Sigmoid colon (tissue), 7 donors: Measurements from ENCODE around the gene SMIM14. TPM values are rescaled to one million over a fixed set of nuclear protein-coding genes. Genes with fewer than 3 reads are reported as not detected.

ENCODE experiments used
- DNase-seq: peaks from one replicate; pipeline ENCODE4 v3.0.0-alpha.2; 2019
- H3K27ac ChIP-seq, 4 donors: fragments of 200-600 bp; sonication (generic); one replicate each; pipeline ENCODE4 v1.5.1; 2016 to 2019; ENCODE audit warnings: mild to moderate bottlenecking in 1 of 4
- H3K27me3 ChIP-seq, 3 donors: fragments of 200-600 bp; sonication (generic); one replicate each; pipeline ENCODE4 v1.5.1; 2019; ENCODE audit warnings: mild to moderate bottlenecking in 1 of 3
- H3K36me3 ChIP-seq, 4 donors: fragments of 200-600 bp; sonication (generic); one replicate each; pipeline ENCODE4 v1.5.1; 2016 to 2019
- H3K4me1 ChIP-seq, 4 donors: fragments of 200-600 bp; sonication (generic); one replicate each; pipeline ENCODE4 v1.5.1; 2017 to 2019
- H3K4me3 ChIP-seq, 4 donors: fragments of 200-600 bp; sonication (generic); one replicate each; pipeline ENCODE4 v1.5.1; 2017 to 2019; ENCODE audit warnings: mild to moderate bottlenecking in 2 of 4, moderate library complexity in 1 of 4
- H3K9me3 ChIP-seq, 4 donors: fragments of 200-600 bp in 3 of 4; sonication (generic) in 3 of 4; one replicate each; pipeline versions ENCODE4 v1.5.1 to v1.6.1; 2013 to 2019
- CTCF ChIP-seq, 4 experiments: fragments of 450-650 bp in 3 of 4; fragments of 200-600 bp in 1 of 4; IDR thresholded peaks; one replicate each; pipeline ENCODE4 v1.5.1; 2016 to 2019; ENCODE audit warnings: antibody characterized with exemption in 4 of 4, mild to moderate bottlenecking in 3 of 4, moderate library complexity in 2 of 4
- EP300 ChIP-seq, 4 donors: sonication (generic); formaldehyde crosslinking; IDR thresholded peaks; one replicate each; pipeline ENCODE4 v1.6.1; 2017; ENCODE audit warnings: antibody characterized with exemption in 4 of 4
- POLR2A ChIP-seq, 2 donors: fragments of 450-650 bp; IDR thresholded peaks; one replicate each; pipeline ENCODE4 v1.6.1; 2016; ENCODE audit warnings: antibody characterized with exemption in 2 of 2, mild to moderate bottlenecking in 2 of 2, moderate library complexity in 2 of 2
- POLR2AphosphoS5 ChIP-seq, 4 donors: sonication (generic); formaldehyde crosslinking; IDR thresholded peaks; one replicate each; pipeline ENCODE4 v1.6.1; 2017; ENCODE audit warnings: antibody characterized with exemption in 4 of 4
- WGBS, 2 donors: extraction: QIAGEN DNeasy Blood & Tissue Kit; methylation state at CpG; one replicate each; pipeline ENCODE4 v1.1.7; 2013; 5-methylcytosine and 5-hydroxymethylcytosine counted together
- intact Hi-C: fragments of 100-400 bp; cut with DNase I; formaldehyde crosslinking; loops from one replicate; pipeline ENCODE4 v1.15.1; 2023
- polyA plus RNA-seq, 3 donors: library from polyadenylated mRNA; stranded (reverse); fragments of 200-250 nt; gene quantifications; one replicate each; pipeline ENCODE4 v1.2.3, GENCODE V29; 2013
- total RNA-seq, 4 donors: library from RNA; depleted of rRNA; stranded (reverse); fragments of >200 nt; gene quantifications; one replicate each; pipeline ENCODE4 v1.1.0, GENCODE V29; 2016
- donor health status: healthy with polysubstance abuse.
- donor health status: Bipolar disorder and iron deficiency.
- donor health status: healthy.

Gene SMIM14
- total and polyA plus RNA-seq, 7 donors, result 16.6 to 341 (median 33.9) TPM

- Histone ChIP-seq H3K9me3 (no peaks in the 10 kb centered on the region), H3K36me3 (no peaks in the 10 kb centered on the region), H3K27ac (no peak overlapping the region), H3K27me3 (no peaks in the 10 kb centered on the region), H3K4me3 (no peak overlapping the region), H3K4me1 (no peaks in the 10 kb centered on the region)
- TF ChIP-seq CTCF (IDR thresholded peaks at IDR 0.05), result no peak
- TF ChIP-seq POLR2A (IDR thresholded peaks at IDR 0.05), result no peak
- no peak for TF ChIP-seq POLR2AphosphoS5 (IDR thresholded peaks at IDR 0.05)
- TF ChIP-seq EP300 (IDR thresholded peaks at IDR 0.05), result no peak
- intact Hi-C loops, result no loop called here
- 83 to 89% methylated on average over 2 of the region's 2 CpGs for WGBS, 2 donors
- no peak for DNase-seq
Measured at GRCh38 chr4:39668887-39669286, 30.2 kb upstream of the SMIM14 start.

GRCh38 chr4:39667706-39668105 lies 29.0 kb upstream of the SMIM14 start:
- DNase-seq, result no peak
- H3K27me3 ChIP-seq, result no peaks in the 10 kb centered on the region
- H3K9me3 ChIP-seq, result no peaks in the 10 kb centered on the region
- intact Hi-C loops, result no loop called here
- H3K4me1 ChIP-seq, result no peaks in the 10 kb centered on the region
- 49 to 72% methylated on average over 1 of the region's 1 CpG for WGBS, 2 donors
- H3K4me3 ChIP-seq, result no peak overlapping the region
- H3K27ac ChIP-seq, result no peak overlapping the region
- no peaks in the 10 kb centered on the region for H3K36me3 ChIP-seq
- no peak for TF ChIP-seq EP300 (IDR thresholded peaks at IDR 0.05)
- no peak for TF ChIP-seq POLR2A (IDR thresholded peaks at IDR 0.05)
- no peak for TF ChIP-seq CTCF (IDR thresholded peaks at IDR 0.05)
- TF ChIP-seq POLR2AphosphoS5 (IDR thresholded peaks at IDR 0.05), result no peak

GRCh38 chr4:39664828-39665731 lies 26.4 kb upstream of the SMIM14 start:
- Histone ChIP-seq H3K36me3 (no peaks in the 10 kb centered on the region), H3K9me3 (no peaks in the 10 kb centered on the region), H3K4me1 (no peaks in the 10 kb centered on the region), H3K4me3 (no peak overlapping the region), H3K27ac (no peak overlapping the region), H3K27me3 (no peaks in the 10 kb centered on the region)
- no peak for TF ChIP-seq POLR2AphosphoS5 (IDR thresholded peaks at IDR 0.05)
- no peak for TF ChIP-seq EP300 (IDR thresholded peaks at IDR 0.05)
- no peak for TF ChIP-seq POLR2A (IDR thresholded peaks at IDR 0.05)
- no peak for TF ChIP-seq CTCF (IDR thresholded peaks at IDR 0.05)
- intact Hi-C loops, result no loop called here
- DNase-seq, result no peak
- 39 to 74% methylated on average over 3 of the region's 3 CpGs for WGBS, 2 donors

GRCh38 chr4:39662683-39663082 lies 24.0 kb upstream of the SMIM14 start:
- WGBS, 2 donors, result 80 to 94% methylated on average over 7 of the region's 7 CpGs
- no peaks in the 10 kb centered on the region for H3K36me3 ChIP-seq
- intact Hi-C loops, result no loop called here
- no peak for TF ChIP-seq CTCF (IDR thresholded peaks at IDR 0.05)
- no peak for TF ChIP-seq POLR2AphosphoS5 (IDR thresholded peaks at IDR 0.05)
- no peak for TF ChIP-seq POLR2A (IDR thresholded peaks at IDR 0.05)
- TF ChIP-seq EP300 (IDR thresholded peaks at IDR 0.05), result no peak
- no peaks in the 10 kb centered on the region for H3K9me3 ChIP-seq
- no peaks in the 10 kb centered on the region for H3K4me1 ChIP-seq
- no peaks in the 10 kb centered on the region for H3K27me3 ChIP-seq
- H3K4me3 ChIP-seq, result no peak overlapping the region
- no peak overlapping the region for H3K27ac ChIP-seq
- no peak for DNase-seq
